DND-41 (cell line): ENCODE measurements around the gene ACLY.

Experiments
- EZH2 ChIP-seq: IDR thresholded peaks from 3 replicates; pipeline ENCODE4 v1.6.1; 2012; ENCODE audit warnings: borderline replicate concordance, low read depth, mild to moderate bottlenecking, moderate library complexity, low read length, inconsistent platforms; ENCODE audit not compliant: severe bottlenecking
- TF ChIP-seq, protein P1 (sequence below): IDR thresholded peaks from 2 replicates; pipeline ENCODE4 v1.5.1; 2012; ENCODE audit warnings: borderline replicate concordance, low read length, moderate library complexity, mild to moderate bottlenecking; ENCODE audit not compliant: poor library complexity, severe bottlenecking; ENCODE audit errors: extremely low read depth

DNA sequence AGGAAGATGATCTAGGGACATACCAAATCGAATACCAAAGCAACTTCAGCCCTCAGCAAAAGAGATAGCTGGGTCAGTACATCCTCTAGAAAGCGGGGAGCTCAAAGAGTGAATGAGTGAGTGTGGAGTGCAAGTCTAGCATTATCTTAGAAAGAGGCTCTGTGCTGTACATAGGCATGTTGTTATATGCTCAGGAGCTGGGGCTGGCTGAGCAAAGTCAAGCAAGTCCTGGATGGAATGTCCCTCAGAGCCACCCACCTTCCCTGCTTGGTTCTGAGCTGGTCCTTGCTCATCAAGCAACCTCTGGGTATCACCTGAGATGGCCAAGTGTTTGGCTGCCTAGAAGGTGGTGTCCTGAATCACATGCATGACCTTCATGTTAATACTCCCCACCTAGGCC, 48.7 kb downstream of the ACLY start:
- TF ChIP-seq, protein P1, sequence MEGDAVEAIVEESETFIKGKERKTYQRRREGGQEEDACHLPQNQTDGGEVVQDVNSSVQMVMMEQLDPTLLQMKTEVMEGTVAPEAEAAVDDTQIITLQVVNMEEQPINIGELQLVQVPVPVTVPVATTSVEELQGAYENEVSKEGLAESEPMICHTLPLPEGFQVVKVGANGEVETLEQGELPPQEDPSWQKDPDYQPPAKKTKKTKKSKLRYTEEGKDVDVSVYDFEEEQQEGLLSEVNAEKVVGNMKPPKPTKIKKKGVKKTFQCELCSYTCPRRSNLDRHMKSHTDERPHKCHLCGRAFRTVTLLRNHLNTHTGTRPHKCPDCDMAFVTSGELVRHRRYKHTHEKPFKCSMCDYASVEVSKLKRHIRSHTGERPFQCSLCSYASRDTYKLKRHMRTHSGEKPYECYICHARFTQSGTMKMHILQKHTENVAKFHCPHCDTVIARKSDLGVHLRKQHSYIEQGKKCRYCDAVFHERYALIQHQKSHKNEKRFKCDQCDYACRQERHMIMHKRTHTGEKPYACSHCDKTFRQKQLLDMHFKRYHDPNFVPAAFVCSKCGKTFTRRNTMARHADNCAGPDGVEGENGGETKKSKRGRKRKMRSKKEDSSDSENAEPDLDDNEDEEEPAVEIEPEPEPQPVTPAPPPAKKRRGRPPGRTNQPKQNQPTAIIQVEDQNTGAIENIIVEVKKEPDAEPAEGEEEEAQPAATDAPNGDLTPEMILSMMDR: no peak
- no peak for TF ChIP-seq EZH2
